PC-9 (cell line): ENCODE results near the gene VWA5B2.

ENCODE experiments used
- EZH2 ChIP-seq: fragments of 200-600 bp; sonication (generic); IDR thresholded peaks from 2 replicates; pipeline ENCODE4 v1.8.0; 2017; ENCODE audit warnings: antibody characterized with exemption, low read depth
- TF ChIP-seq, protein P1 (sequence below): fragments of 200-600 bp; sonication (generic); conservative IDR thresholded peaks from 2 replicates; pipeline ENCODE4 v1.6.1; 2017; ENCODE audit warnings: mixed run types, antibody characterized with exemption, mild to moderate bottlenecking, moderate library complexity

DNA sequence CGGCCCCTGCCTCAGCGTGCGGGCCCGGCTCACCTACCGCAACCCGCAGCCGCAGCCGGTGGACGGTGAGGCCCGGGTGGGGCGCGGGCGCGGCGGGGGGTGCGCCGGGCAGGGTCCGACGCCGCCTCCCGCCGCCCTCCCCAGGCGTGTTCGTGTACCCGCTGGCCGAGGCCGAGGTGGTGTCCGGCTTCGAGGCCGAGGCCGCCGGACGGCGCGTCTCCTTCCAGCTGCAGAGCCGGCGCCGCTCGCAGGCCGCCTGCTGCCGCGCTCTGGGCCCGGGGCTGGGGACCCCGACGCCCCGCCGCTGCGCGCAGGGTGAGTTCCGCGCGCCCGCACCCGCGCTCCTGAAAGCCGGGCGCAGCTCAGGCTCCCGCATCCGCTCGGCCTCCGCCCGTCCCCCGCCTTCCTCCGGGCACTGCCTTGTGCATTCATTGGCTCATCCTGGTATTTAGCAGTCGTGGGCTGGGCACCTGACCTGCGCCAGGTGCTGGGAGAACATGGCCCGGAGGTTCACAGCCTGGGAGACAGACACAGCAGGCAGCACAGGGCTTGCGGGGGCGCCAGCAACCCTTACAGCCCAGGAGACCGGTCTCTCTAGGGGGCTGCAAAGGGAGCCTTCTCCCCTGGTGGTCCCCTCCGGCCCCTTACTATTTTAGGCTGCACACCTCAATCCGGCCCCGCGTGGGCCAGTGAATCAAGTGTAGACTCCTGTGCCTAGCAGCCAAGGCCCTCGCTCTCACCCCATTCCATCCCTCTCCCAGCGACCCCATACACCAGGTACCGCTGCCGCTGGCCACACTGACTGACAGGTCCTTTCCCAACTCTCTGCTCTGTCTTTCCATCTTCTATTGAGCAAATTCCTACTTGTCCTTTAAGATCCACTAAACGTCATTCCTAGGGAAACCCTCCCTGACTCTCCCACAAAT is 1.5 kb downstream of the VWA5B2 start:
- TF ChIP-seq EZH2, result no peak
- TF ChIP-seq, protein P1, sequence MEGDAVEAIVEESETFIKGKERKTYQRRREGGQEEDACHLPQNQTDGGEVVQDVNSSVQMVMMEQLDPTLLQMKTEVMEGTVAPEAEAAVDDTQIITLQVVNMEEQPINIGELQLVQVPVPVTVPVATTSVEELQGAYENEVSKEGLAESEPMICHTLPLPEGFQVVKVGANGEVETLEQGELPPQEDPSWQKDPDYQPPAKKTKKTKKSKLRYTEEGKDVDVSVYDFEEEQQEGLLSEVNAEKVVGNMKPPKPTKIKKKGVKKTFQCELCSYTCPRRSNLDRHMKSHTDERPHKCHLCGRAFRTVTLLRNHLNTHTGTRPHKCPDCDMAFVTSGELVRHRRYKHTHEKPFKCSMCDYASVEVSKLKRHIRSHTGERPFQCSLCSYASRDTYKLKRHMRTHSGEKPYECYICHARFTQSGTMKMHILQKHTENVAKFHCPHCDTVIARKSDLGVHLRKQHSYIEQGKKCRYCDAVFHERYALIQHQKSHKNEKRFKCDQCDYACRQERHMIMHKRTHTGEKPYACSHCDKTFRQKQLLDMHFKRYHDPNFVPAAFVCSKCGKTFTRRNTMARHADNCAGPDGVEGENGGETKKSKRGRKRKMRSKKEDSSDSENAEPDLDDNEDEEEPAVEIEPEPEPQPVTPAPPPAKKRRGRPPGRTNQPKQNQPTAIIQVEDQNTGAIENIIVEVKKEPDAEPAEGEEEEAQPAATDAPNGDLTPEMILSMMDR, result no peak
